KOPT-K1 (cell line): Measurements from ENCODE around the gene NKX6-1.

Experiments
- H3K27ac ChIP-seq: fragments of 200-600 bp; sonication (generic); 2 replicates; pipeline ENCODE4 v1.5.1; 2016; ENCODE audit warnings: antibody characterized with exemption, mild to moderate bottlenecking, low read depth, low read length; ENCODE audit not compliant: poor library complexity, severe bottlenecking
- H3K36me3 ChIP-seq: fragments of 200-600 bp; sonication (generic); 2 replicates; pipeline ENCODE4 v1.5.1; 2017; ENCODE audit warnings: antibody characterized with exemption, mild to moderate bottlenecking, low read length, moderate library complexity; ENCODE audit not compliant: insufficient read depth
- H3K9me3 ChIP-seq: fragments of 200-600 bp; sonication (generic); 2 replicates; pipeline ENCODE4 v1.5.1; 2017; ENCODE audit warnings: antibody characterized with exemption, low read length, mild to moderate bottlenecking; ENCODE audit not compliant: insufficient read depth, poor library complexity, severe bottlenecking

The NKX6-1 gene

GRCh38 chr4:84502955-84503373 is 3.9 kb upstream of the NKX6-1 start:
- no peaks in the 10 kb centered on the region for H3K9me3 ChIP-seq
- no peaks in the 10 kb centered on the region for H3K36me3 ChIP-seq
- H3K27ac ChIP-seq: no peak overlapping the region

GRCh38 chr4:84502333-84502954 is 3.4 kb upstream of the NKX6-1 start:
- no peak overlapping the region for H3K27ac ChIP-seq
- no peaks in the 10 kb centered on the region for H3K9me3 ChIP-seq
- no peaks in the 10 kb centered on the region for H3K36me3 ChIP-seq

GRCh38 chr4:84501721-84502267 is 2.7 kb upstream of the NKX6-1 start:
- Histone ChIP-seq H3K27ac (no peak overlapping the region), H3K9me3 (peaks cover 5% of the 10 kb centered on the region), H3K36me3 (no peaks in the 10 kb centered on the region)

- Histone ChIP-seq H3K9me3 (peaks cover 8% of the 10 kb centered on the region), H3K36me3 (no peaks in the 10 kb centered on the region), H3K27ac (no peak overlapping the region)
These were observed 2.1 kb upstream of the NKX6-1 start for GRCh38 chr4:84501202-84501503.

DNA sequence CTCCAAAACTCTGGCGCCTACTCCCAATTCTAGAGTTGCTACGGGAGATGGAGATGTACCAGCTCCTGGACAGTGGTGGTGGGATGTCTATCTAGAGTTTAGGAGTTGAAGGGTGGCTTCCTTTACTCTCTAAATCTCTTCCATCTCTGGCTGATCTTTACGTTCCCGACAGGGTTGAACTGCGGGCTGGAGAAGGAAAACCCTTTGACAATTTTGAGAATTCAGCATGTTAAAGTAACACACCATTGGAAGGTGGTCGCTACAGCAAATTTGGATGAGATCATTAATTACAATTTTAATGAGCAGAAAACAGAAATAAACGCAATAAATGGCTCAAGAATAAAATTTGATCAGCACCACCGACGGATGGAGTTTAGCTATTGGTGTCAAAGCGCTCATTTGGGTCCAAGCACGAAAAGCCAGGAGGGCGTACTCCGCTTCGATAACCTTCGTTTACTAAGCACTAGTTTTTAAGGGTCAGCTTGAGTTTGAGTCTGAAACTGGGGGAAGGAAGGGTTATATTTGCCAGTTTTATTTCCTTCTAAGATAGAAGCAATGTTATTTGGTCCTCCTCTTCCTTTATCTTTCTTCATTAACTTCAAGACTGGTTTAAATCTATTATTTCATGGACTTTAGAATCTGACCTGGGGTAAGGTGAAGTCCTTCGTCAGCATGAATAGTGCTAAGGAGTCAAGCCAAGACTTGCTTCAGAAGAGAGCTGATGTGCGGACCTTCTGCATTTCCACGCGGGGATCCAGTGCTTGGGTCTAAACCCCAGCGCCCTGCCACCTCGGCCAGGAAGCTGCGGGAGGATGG is 1.5 kb upstream of the NKX6-1 start:
- Histone ChIP-seq H3K36me3 (no peaks in the 10 kb centered on the region), H3K27ac (no peak overlapping the region), H3K9me3 (peaks cover 8% of the 10 kb centered on the region)

DNA sequence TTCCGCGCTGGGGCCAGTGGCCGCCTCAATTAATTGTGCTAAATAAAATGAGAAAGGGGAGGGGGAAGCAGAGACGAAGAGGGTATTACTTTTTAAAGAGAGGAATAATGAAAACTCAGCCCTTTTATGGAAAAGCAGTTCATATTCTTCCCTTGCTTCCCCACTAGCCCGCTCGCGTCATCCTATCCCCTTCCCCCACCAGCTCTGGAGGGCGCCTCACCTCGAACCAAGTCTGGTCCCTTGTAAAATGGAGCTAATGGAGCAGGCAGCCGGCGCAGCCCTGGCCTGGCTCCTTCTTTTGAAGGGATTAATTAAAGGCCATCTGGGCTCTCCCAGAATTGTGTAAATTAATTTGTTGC is 511 bp upstream of the NKX6-1 start:
- Histone ChIP-seq H3K9me3 (peaks cover 8% of the 10 kb centered on the region), H3K36me3 (no peaks in the 10 kb centered on the region), H3K27ac (no peak overlapping the region)

- Histone ChIP-seq H3K9me3 (peaks cover 8% of the 10 kb centered on the region), H3K27ac (no peak overlapping the region)
These were observed 723 bp downstream of the NKX6-1 start for GRCh38 chr4:84498203-84498934.

DNA sequence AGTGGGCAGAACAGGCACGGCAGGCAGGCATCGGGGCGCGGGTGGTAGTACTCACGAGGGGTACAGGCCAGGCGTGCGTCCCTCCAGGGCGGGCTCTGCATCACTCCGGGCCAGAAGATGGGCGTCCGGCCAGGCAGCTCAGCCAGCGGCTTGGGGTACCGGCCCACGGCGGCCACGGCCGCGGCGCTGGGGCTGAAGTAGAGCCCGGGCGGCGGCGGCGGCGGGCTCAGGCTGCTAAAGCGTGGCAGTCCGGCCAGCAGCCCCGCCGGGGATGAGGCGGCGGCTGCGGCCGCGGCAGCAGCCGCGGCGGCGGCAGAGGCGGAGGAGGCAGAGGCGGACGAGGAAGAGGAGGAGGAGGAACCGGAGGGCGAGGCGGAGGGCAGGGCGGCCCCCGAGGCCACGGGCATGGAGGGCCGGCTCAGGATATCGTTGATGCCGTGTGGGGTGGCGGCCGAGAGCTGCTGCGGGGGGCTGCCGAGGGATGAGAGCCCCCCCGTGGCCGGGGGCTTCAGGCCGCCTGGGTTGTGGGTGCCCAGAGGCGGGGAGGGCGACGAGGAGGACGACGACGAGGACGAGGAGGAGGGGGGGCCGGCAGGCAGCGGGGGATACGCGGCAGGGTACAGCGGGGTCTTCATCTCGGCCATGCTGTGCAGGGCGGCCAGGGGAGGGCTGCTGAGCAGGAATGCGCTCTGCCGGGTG is 1.4 kb downstream of the NKX6-1 start:
- Histone ChIP-seq H3K9me3 (peaks cover 8% of the 10 kb centered on the region), H3K36me3 (no peaks in the 10 kb centered on the region), H3K27ac (no peak overlapping the region)

More at GRCh38 chr4:84498203-84498934, 723 bp downstream of the NKX6-1 start:
- no peaks in the 10 kb centered on the region for H3K36me3 ChIP-seq

- H3K27ac ChIP-seq: no peak overlapping the region
- no peaks in the 10 kb centered on the region for H3K36me3 ChIP-seq
- H3K9me3 ChIP-seq: peaks cover 8% of the 10 kb centered on the region
These were observed 2.2 kb downstream of the NKX6-1 start for GRCh38 chr4:84496706-84497503.

GRCh38 chr4:84496331-84496705 is 2.8 kb downstream of the NKX6-1 start:
- no peak overlapping the region for H3K27ac ChIP-seq
- no peaks in the 10 kb centered on the region for H3K36me3 ChIP-seq
- peaks cover 8% of the 10 kb centered on the region for H3K9me3 ChIP-seq

DNA sequence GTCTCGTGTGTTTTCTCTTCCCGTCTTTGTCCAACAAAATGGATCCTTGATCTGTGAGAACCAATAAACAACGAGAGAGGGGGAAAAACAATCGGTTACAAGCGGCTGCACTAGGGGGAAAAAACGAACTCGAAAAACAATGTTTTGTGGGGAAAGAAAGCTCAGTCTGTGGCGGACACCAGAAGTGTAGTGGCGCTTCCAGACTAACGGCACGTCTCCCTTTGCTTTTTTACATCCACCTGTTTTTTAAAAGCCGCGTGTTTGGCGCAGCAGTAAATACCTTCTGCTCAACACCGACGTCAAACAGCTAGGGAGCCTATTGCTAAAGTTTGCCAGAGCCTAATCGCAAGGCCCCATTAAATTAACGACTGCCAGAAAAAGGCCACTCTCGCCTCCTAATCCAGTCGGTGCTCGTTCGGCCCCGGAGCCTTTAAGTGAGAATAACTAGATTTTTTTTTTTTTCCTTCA is 3.3 kb downstream of the NKX6-1 start:
- H3K9me3 ChIP-seq: peaks cover 8% of the 10 kb centered on the region
- no peak overlapping the region for H3K27ac ChIP-seq
- no peaks in the 10 kb centered on the region for H3K36me3 ChIP-seq

DNA sequence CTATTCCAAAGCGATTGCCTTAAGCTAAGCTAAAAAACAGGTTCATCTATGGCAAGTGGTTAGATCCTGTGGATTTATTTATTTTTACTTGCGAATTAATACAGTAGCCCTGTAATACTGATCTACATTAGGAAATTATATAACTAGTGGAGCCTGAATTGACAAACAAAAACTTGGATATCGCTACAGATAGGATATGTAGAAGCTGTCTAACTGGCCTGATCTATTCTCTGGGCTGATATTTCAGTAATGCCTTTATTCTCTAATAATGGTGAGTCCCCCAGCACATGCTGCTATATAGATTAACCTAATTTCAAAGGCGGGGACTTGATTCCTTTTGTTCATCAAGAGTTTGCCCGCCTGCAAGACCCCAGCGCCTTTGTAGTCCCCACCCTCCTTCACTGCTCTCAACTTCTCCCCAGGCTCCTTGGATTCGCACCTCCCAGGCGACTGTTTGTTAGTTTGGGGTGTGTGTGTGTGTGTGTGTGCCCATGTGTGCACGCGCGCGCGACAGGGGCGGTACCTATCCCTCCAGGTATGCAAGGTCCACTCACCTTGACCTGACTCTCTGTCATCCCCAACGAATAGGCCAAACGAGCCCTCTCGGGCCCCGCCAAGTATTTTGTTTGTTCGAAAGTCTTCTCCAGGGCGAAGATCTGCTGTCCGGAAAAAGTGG is 3.8 kb downstream of the NKX6-1 start:
- no peaks in the 10 kb centered on the region for H3K36me3 ChIP-seq

GRCh38 chr4:84494531-84494930 is 4.6 kb downstream of the NKX6-1 start:
- Histone ChIP-seq H3K36me3 (no peaks in the 10 kb centered on the region), H3K9me3 (peaks cover 8% of the 10 kb centered on the region), H3K27ac (no peak overlapping the region)

More for the DNA sequence above, 3.8 kb downstream of the NKX6-1 start:
- Histone ChIP-seq H3K9me3 (peaks cover 8% of the 10 kb centered on the region), H3K27ac (no peak overlapping the region)

- H3K9me3 ChIP-seq: peaks cover 8% of the 10 kb centered on the region
- no peak overlapping the region for H3K27ac ChIP-seq
- H3K36me3 ChIP-seq: no peaks in the 10 kb centered on the region
These were observed 5.0 kb downstream of the NKX6-1 start for GRCh38 chr4:84494076-84494475.
